ENCODE results near the gene TRIM71. TPM values are rescaled to one million over a fixed set of nuclear protein-coding genes. Genes with fewer than 3 reads are reported as not detected.

The TRIM71 gene
- total and polyA plus RNA-seq, 2 donors (not counting 1 experiment from before 2014, with no cell fraction given) = not detected

DNA sequence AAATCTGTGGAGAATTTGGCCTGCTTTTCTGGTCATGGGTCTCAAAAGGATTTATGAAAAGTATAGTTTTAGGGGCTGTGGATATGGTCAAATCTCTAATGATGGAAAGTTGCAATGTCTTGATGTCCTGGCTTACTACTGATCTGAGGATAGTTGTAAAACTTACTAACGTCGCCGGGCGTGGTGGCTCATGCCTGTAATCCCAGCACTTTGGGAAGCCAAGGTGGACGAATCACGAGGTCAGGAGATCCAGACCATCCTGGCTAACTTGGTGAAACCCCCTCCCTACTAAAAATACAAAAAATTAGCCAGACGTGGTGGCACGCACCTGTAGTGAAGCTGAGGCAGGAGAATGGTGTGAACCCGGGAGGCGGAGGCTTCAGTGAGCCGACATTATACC is 19.6 kb downstream of the TRIM71 start:
- ChIA-PET CTCF (no interaction called here), POLR2A (no interaction called here)
- no peak overlapping the region for H3K4me3 Mint-ChIP-seq
- H3K27ac ChIP-seq (ENCODE audit: low read length in 2 of 2) = no peak overlapping the region
- no peak overlapping the region for H3K4me2 ChIP-seq (replicated peaks; ENCODE audit: low read depth, low read length, poor library complexity, severe bottlenecking)
- WGBS (ENCODE audit: insufficient coverage) = 87% methylated on average over 4 of the region's 11 CpGs
- no peaks in the 10 kb centered on the region for H3K9me3 Mint-ChIP-seq (ENCODE audit: insufficient read depth)
- H3K4me3 ChIP-seq (ENCODE audit: control extremely low read depth in 1 of 5, extremely low read depth in 1 of 5, insufficient read depth in 1 of 5, low read depth in 2 of 5, low read length in 4 of 5) = no peak overlapping the region
- peaks cover 0 to 3% (median 0%) of the 10 kb centered on the region in 4 experiments for H3K27me3 ChIP-seq (replicated peaks in 1 of 4; ENCODE audit: control extremely low read depth in 1 of 4, control insufficient read depth in 3 of 4, insufficient read depth in 4 of 4, low read length in 3 of 4)
- peaks cover 0 to under 1% of the 10 kb centered on the region in 2 donors for H3K4me1 ChIP-seq (ENCODE audit: control insufficient read depth in 2 of 2, insufficient read depth in 2 of 2, low read length in 2 of 2)
- H3K79me2 ChIP-seq (ENCODE audit: control insufficient read depth, insufficient read depth, low read length) = no peaks in the 10 kb centered on the region
- peaks cover 4% of the 10 kb centered on the region for H3K4me1 Mint-ChIP-seq
- DNase-seq = no peak
- H3K9me3 ChIP-seq (ENCODE audit: control extremely low read depth in 1 of 3, control insufficient read depth in 2 of 3, insufficient read depth in 1 of 3, low read length in 2 of 3) = no peaks in the 10 kb centered on the region
- peaks cover 29% of the 10 kb centered on the region for H3K27me3 Mint-ChIP-seq
- ATAC-seq (ENCODE audit: low read depth) = no peak
- H2AFZ ChIP-seq (ENCODE audit: insufficient read depth, low read depth, low read length, poor library complexity, severe bottlenecking) = no peak overlapping the region
- TF ChIP-seq EZH2 (IDR thresholded peaks at IDR 0.05; ENCODE audit: borderline replicate concordance, insufficient read depth, low read depth, low read length, poor library complexity, severe bottlenecking) = no peak
- TF ChIP-seq, protein P1, sequence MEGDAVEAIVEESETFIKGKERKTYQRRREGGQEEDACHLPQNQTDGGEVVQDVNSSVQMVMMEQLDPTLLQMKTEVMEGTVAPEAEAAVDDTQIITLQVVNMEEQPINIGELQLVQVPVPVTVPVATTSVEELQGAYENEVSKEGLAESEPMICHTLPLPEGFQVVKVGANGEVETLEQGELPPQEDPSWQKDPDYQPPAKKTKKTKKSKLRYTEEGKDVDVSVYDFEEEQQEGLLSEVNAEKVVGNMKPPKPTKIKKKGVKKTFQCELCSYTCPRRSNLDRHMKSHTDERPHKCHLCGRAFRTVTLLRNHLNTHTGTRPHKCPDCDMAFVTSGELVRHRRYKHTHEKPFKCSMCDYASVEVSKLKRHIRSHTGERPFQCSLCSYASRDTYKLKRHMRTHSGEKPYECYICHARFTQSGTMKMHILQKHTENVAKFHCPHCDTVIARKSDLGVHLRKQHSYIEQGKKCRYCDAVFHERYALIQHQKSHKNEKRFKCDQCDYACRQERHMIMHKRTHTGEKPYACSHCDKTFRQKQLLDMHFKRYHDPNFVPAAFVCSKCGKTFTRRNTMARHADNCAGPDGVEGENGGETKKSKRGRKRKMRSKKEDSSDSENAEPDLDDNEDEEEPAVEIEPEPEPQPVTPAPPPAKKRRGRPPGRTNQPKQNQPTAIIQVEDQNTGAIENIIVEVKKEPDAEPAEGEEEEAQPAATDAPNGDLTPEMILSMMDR (IDR thresholded peaks at IDR 0.05) = no peak
- intact Hi-C loops (cut with micrococcal nuclease) = no loop called here
- no peaks in the 10 kb centered on the region for H4K20me1 ChIP-seq (ENCODE audit: control insufficient read depth, insufficient read depth, low read length, poor library complexity, severe bottlenecking)
- H3K27ac Mint-ChIP-seq = no peak overlapping the region
- H3K36me3 ChIP-seq (replicated peaks in 1 of 2; ENCODE audit: control extremely low read depth in 1 of 2, control insufficient read depth in 1 of 2, extremely low read depth in 1 of 2, insufficient read depth in 2 of 2, low read length in 1 of 2) = no peaks in the 10 kb centered on the region
- no peak overlapping the region for H3K9ac ChIP-seq (ENCODE audit: low read length)

DNA sequence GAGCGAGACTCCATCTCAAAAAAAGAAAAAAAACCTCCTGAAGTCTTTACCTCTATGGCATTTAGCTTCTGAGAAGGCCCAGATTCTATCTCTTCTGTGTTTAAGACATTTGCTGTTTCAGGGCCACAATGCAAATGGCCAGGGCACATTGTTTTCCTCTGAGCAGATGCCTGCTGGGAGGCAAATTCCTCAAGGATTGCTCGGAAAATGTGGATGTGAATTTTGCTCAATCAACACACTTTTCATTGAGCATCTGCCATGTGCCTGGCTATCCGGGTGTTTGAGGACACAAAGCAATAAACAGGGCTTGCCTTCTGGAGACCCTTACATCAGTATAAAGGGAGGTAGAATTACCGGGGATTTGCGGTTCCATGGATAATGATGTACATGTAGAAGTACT is 20.0 kb downstream of the TRIM71 start:
- Histone ChIP-seq H3K4me3 (ENCODE audit: control extremely low read depth in 1 of 5, extremely low read depth in 1 of 5, insufficient read depth in 1 of 5, low read depth in 2 of 5, low read length in 4 of 5) (no peak overlapping the region), H4K20me1 (ENCODE audit: control insufficient read depth, insufficient read depth, low read length, poor library complexity, severe bottlenecking) (no peaks in the 10 kb centered on the region), H3K9ac (ENCODE audit: low read length) (no peak overlapping the region), H3K79me2 (ENCODE audit: control insufficient read depth, insufficient read depth, low read length) (no peaks in the 10 kb centered on the region), H3K27ac (ENCODE audit: low read length in 2 of 2) (no peak overlapping the region), H3K4me2 (replicated peaks; ENCODE audit: low read depth, low read length, poor library complexity, severe bottlenecking) (no peak overlapping the region), H3K36me3 (replicated peaks in 1 of 2; ENCODE audit: control extremely low read depth in 1 of 2, control insufficient read depth in 1 of 2, extremely low read depth in 1 of 2, insufficient read depth in 2 of 2, low read length in 1 of 2) (no peaks in the 10 kb centered on the region), H2AFZ (ENCODE audit: insufficient read depth, low read depth, low read length, poor library complexity, severe bottlenecking) (no peak overlapping the region), H3K4me1 (ENCODE audit: control insufficient read depth in 2 of 2, insufficient read depth in 2 of 2, low read length in 2 of 2) (peaks cover 0 to 5% of the 10 kb centered on the region in 2 donors), H3K9me3 (ENCODE audit: control extremely low read depth in 1 of 3, control insufficient read depth in 2 of 3, insufficient read depth in 1 of 3, low read length in 2 of 3) (no peaks in the 10 kb centered on the region), H3K27me3 (replicated peaks in 1 of 4; ENCODE audit: control extremely low read depth in 1 of 4, control insufficient read depth in 3 of 4, insufficient read depth in 4 of 4, low read length in 3 of 4) (peaks cover 0 to 3% (median 0%) of the 10 kb centered on the region in 4 experiments)
- ATAC-seq (ENCODE audit: low read depth) (no peak), DNase-seq (no peak)
- intact Hi-C loops (cut with micrococcal nuclease) = no loop called here
- Mint-ChIP-seq H3K4me3 (no peak overlapping the region), H3K9me3 (ENCODE audit: insufficient read depth) (no peaks in the 10 kb centered on the region), H3K4me1 (peaks cover 9% of the 10 kb centered on the region), H3K27me3 (peaks cover 25% of the 10 kb centered on the region), H3K27ac (no peak overlapping the region)
- TF ChIP-seq EZH2 (IDR thresholded peaks at IDR 0.05; ENCODE audit: borderline replicate concordance, insufficient read depth, low read depth, low read length, poor library complexity, severe bottlenecking) = no peak
- TF ChIP-seq, protein P1 (IDR thresholded peaks at IDR 0.05) = no peak
- POLR2A ChIA-PET = no interaction called here
- CTCF ChIA-PET = no interaction called here
- no CpG with 5 or more reads among the region's 5 CpGs for WGBS (ENCODE audit: insufficient coverage)
